ENCODE measurements around the gene CPAMD8.
"Not testable (repeated sequence)": the region's sequence is repeated elsewhere in the genome, so short reads cannot be mapped to it uniquely, and the experiment has no call there.

DNA sequence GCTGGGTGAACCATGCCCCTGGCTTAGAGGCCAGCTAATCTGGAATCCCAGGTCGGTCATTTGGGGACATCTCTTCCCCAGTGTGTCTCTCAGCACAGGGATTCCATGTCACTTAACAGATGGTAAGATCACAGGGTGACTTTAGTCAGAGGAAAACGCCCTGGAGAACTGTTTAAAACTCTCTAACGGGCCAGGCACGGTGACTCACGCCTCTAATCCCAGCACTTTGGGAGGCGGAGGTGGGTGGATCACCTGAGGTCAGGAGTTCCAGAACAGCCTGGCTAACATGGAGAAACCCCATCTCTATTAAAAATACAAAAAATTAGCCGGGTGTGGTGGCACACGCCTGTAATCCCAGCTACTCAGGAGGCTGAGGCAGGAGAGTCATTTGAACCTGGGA is 1.7 kb downstream of the CPAMD8 start:
- TF ChIP-seq YY1 (IDR thresholded peaks at IDR 0.05; ENCODE audit: insufficient read depth, insufficient read length); ZNF274 (IDR thresholded peaks at IDR 0.05; ENCODE audit: low read depth, low read length); SUZ12 (IDR thresholded peaks at IDR 0.05; ENCODE audit: extremely low read depth, insufficient read depth, insufficient read length): not testable (repeated sequence)
